K562 treated with DMSO at 1 percent for 12 hours (cell line): ENCODE results near the gene NELL2. TPM values are rescaled to one million over a fixed set of nuclear protein-coding genes. Genes with fewer than 3 reads are reported as not detected.

Experiments
- total RNA-seq: library from RNA; unstranded; fragments of 300-600 nt; gene quantifications from 2 replicates; pipeline ENCODE4 v1.2.3, GENCODE V29; 2022; ENCODE audit not compliant: insufficient read depth

The NELL2 gene
- total RNA-seq, result 0.31 and 2.7 TPM in 2 replicates

GRCh38 chr12:44875954-44876543 is at the start of gene NELL2:
Gene NELL2 (minus strand): TSS chr12:44876315. CDS start chr12:44875869, 446 bp downstream.

Other genes with a start within 250 kb of the NELL2 start
- not detected in 2 replicates for gene DBX2, start 174.8 kb upstream of the NELL2 start, total RNA-seq